AG09319 (cell line): ENCODE results near the gene AMZ1.

Experiments used
- DNase-seq: peaks from one replicate; pipeline ENCODE4 v3.0.0-alpha.2; 2010; ENCODE audit warnings: low read depth; ENCODE audit errors: extremely low read depth
- TF ChIP-seq, protein P1 (sequence below): IDR thresholded peaks from 2 replicates; pipeline ENCODE4 v1.5.1; 2011; ENCODE audit warnings: low read depth, mild to moderate bottlenecking, inconsistent platforms, low read length, moderate library complexity

The AMZ1 gene

DNA sequence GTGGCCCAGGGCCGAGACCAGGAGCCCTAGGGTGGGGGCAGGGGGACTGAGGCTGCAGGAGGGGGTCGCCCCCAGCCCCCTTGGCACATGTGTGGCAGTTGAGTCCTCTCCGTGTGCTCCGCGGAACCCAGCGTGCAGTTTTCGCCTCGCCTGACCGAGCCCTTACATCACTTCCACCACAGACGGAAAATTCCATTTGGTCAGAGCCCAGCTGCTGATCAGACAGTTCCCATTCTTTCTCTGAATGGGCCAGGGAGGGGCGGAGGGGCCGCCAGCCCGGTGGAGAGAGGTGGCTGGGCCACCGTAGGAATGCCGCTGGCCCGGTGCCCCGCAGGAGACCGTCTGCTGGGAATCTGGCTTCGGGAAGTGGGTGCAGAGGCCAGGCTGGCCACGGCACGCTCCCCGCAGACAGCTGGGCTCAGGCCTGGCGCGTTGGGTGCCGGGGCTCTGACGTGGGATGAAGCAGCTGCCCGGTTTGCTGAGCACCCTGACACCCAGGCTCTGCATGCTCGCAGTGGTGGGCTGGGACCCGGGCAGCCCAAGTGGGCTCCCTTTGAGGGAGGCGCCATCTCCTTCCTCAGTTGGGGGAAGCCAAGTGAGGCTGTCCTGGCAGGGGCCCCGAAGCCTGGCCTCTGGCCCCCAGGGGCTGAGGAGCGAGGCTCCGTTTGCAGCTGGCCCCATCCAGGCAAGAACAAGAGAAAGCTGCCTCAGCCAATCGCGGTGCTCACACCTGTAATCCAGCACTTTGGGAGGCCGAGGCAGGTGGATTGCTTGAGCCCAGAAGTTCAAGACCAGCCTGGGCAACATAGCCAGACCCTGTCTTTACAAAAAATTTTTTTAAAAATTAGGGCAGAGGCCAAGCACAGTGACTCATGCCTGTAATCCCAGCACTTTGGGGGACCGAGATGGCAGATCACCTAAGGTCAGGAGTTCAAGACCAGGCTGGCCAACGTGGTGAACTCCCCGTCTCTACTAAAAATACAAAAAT lies 46.3 kb upstream of the AMZ1 start:
- TF ChIP-seq, protein P1, sequence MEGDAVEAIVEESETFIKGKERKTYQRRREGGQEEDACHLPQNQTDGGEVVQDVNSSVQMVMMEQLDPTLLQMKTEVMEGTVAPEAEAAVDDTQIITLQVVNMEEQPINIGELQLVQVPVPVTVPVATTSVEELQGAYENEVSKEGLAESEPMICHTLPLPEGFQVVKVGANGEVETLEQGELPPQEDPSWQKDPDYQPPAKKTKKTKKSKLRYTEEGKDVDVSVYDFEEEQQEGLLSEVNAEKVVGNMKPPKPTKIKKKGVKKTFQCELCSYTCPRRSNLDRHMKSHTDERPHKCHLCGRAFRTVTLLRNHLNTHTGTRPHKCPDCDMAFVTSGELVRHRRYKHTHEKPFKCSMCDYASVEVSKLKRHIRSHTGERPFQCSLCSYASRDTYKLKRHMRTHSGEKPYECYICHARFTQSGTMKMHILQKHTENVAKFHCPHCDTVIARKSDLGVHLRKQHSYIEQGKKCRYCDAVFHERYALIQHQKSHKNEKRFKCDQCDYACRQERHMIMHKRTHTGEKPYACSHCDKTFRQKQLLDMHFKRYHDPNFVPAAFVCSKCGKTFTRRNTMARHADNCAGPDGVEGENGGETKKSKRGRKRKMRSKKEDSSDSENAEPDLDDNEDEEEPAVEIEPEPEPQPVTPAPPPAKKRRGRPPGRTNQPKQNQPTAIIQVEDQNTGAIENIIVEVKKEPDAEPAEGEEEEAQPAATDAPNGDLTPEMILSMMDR = no peak
- peak; percentile 91 for DNase-seq

DNA sequence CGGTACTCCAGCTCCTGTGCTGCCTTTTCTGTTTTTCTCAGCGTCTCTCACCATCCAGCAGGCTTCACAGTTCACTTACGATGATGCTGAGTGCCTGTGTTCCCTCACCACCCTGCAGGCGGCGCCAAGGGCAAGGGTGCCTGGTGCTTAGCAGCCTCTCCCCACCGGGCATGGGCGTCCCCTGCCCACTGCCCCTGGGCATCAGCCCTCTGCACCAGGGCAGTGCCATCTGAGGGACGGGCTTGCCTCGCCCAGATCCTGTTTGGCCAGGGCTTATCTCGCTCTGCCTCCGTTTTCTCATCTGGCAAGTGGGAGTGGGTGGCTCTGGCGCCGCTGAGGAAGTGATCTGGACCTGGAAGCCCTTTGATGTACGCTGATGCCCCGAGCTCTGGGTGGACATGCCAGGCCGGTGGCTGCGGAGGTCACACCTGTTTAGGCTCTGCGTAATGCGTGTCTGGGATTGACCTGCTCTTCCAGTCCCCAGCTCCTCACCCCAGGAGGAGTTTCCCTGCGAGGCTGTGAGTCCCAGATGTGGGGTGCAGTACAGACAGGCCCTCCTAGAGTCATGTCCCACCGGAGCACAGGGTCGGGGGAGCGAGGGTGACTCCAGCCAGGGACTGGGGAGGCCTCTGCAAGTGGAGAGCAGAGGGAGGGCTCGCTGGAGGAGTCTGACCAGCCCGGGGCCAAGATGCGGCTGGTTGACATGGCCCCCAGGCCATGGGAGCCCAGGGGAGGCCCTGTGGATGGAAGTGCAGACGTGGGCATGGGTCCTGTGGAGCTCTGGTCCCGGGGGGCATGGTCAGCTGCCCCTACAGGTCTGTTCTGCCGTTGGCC lies 44.4 kb upstream of the AMZ1 start:
- DNase-seq = no peak
- TF ChIP-seq, protein P1 = peak; percentile 0

DNA sequence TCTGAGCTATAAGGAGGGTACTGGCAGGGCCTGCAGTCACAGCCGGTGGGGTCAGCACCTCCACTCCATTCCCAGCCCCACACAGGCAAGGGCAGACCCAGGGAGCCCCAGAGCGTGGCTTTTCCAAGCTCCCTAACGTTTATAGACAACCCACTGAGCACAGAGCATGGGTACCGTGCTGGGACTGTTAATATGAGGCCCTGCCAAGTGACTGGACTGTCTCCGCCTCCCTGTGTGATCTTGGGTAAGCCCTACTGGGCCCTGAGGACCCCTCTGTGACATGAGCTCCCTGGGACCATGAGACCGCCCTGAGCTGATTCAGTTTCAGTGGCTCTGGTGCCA lies 43.8 kb upstream of the AMZ1 start:
- TF ChIP-seq, protein P1 = no peak
- DNase-seq = no peak

DNA sequence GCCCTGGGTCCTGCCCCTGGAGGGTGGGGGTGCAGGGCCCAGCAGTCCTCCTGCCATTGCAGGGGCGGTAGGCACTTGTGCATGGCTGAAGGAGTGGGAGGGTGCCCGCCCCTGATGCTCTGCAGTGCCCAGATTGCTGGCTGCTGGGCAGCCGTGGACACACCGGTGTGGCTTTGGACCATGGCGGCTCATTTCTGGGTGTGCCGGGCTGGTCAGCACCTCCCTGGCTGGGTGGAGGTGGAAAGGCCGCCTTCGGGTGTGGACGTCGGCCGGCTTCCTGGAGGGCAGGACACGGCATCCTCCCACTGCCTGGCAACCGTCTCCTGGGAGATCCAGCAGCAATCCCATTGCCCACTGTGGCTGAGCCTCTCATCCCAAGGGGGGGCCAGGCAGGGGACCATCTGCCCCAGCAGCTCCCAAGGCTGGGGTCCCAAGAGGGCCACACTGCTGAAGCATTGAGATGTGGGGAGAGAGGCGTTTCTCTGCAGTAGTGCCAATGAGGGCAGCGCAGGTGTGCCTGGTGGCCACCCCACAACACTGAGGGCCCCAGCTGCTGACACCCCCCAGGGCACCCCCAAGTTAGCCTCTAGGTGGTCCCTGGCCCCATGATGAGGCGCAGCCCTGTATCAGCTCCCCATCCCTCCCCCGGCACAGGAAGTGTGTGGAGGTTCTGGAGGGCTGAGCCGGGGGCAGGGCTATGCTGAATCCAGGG lies 43.3 kb upstream of the AMZ1 start:
- no peak for DNase-seq
- TF ChIP-seq, protein P1 = no peak

DNA sequence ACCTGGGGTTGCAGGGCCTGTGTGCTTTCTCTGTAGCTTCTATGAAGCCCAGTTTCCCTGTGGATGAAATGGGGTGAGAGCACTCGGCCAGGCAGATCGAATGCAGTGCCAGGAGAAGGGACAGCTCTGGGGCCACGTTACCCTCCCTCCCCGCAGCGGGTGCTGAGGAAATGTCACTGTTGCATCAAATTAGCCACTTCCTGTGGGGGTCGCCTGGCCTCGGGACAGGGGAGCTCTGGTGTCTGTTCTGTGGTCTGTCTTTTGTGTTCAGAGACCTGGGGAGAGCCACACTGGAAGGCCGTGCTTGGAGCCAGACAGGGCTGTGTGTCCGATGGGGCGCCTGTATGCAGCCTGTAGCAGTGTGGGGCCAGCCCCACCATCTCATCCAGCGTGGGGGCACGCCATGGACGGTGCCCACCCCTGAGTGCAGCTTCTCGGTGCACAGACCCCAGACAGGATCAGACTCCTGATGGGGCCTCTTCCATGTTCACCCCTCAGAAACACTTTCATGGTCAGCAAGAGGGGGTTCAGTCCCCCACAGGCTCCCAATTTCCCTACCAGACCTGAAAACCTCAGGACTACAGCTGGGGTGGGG lies 42.6 kb upstream of the AMZ1 start:
- TF ChIP-seq, protein P1 = no peak
- DNase-seq = no peak

DNA sequence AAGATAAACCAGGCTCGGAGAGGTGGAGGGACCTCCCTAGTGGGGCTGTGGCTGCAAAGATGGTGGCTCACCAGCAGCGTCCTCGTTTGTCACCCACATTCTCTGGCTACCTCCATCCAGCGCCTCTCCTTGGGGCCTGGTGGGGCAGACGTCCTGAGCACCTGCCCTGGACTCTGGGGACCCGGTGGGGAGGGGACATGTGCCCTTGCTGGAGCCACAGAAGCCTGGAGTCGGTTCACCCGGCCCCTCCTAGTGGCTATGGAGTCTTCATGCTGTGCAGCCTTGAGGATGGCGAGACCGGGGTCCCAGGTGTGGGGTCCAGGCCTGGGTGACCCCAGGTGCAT lies 41.7 kb upstream of the AMZ1 start:
- no peak for DNase-seq

More for the DNA sequence above, 41.7 kb upstream of the AMZ1 start:
- TF ChIP-seq, protein P1 = no peak
